Measurements from ENCODE around the gene TEX14.
"Not testable (repeated sequence)": the region's sequence is repeated elsewhere in the genome, so short reads cannot be mapped to it uniquely, and the experiment has no call there.

The TEX14 gene

GRCh38 chr17:58702045-58702476 lies 10.2 kb upstream of the TEX14 start:
- no peak overlapping the region for H3K27ac ChIP-seq

GRCh38 chr17:58699771-58700170 lies 7.9 kb upstream of the TEX14 start:
- TF ChIP-seq ZFX (IDR thresholded peaks at IDR 0.05; ENCODE audit: borderline replicate concordance): no peak
- no peak for TF ChIP-seq CTCF (IDR thresholded peaks at IDR 0.05)
- H3K27ac ChIP-seq: no peak overlapping the region

More at GRCh38 chr17:58702045-58702476, 10.2 kb upstream of the TEX14 start:
- TF ChIP-seq CTCF (IDR thresholded peaks at IDR 0.05) (no peak), ZFX (IDR thresholded peaks at IDR 0.05; ENCODE audit: borderline replicate concordance) (no peak)

GRCh38 chr17:58694826-58695225 lies 3.0 kb upstream of the TEX14 start:
- no peak overlapping the region for H3K27ac ChIP-seq
- TF ChIP-seq ZFX (IDR thresholded peaks at IDR 0.05; ENCODE audit: borderline replicate concordance) (no peak), CTCF (IDR thresholded peaks at IDR 0.05) (no peak)

GRCh38 chr17:58694302-58694701 lies 2.5 kb upstream of the TEX14 start:
- no peak overlapping the region for H3K27ac ChIP-seq
- no peak for TF ChIP-seq CTCF (IDR thresholded peaks at IDR 0.05)
- no peak for TF ChIP-seq ZFX (IDR thresholded peaks at IDR 0.05; ENCODE audit: borderline replicate concordance)

GRCh38 chr17:58693751-58694150 lies 1.9 kb upstream of the TEX14 start:
- H3K27ac ChIP-seq: no peak overlapping the region
- TF ChIP-seq CTCF (IDR thresholded peaks at IDR 0.05) (no peak), ZFX (IDR thresholded peaks at IDR 0.05; ENCODE audit: borderline replicate concordance) (no peak)

GRCh38 chr17:58693208-58693607 lies 1.4 kb upstream of the TEX14 start:
- H3K27ac ChIP-seq: peak overlapping the region; percentile 88
- TF ChIP-seq CTCF (IDR thresholded peaks at IDR 0.05) (no peak), ZFX (IDR thresholded peaks at IDR 0.05; ENCODE audit: borderline replicate concordance) (no peak)

GRCh38 chr17:58692239-58693055 lies 602 bp upstream of the TEX14 start, which contains the start of gene RAD51C:
Gene RAD51C, plus strand, starts transcription at chr17:58692602. Its CDS starts 42 bp downstream, at chr17:58692644.
- TF ChIP-seq ZFX (IDR thresholded peaks at IDR 0.05; ENCODE audit: borderline replicate concordance) (no peak), CTCF (IDR thresholded peaks at IDR 0.05) (no peak)

GRCh38 chr17:58690033-58690432 lies 1.8 kb downstream of the TEX14 start:
- H3K27ac ChIP-seq: not testable (repeated sequence)

More at GRCh38 chr17:58692239-58693055, 602 bp upstream of the TEX14 start, which contains the start of gene RAD51C:
- H3K27ac ChIP-seq: peak within 1 kb of the TSS; percentile 88

Measured in 22Rv1 (cell line).